GM18508 (cell line): Measurements from ENCODE around the gene GPR156.

Experiments used
- ATAC-seq: cut with Tn5 transposase; IDR thresholded peaks from one replicate; pipeline ENCODE4 v1.9.1; 2021; ENCODE audit warnings: moderate number of reproducible peaks; ENCODE audit not compliant: insufficient read depth, unreplicated experiment

GPR156 gene

GRCh38 chr3:120200493-120201235 is 84.4 kb downstream of the GPR156 start:
- ATAC-seq, result no peak

DNA sequence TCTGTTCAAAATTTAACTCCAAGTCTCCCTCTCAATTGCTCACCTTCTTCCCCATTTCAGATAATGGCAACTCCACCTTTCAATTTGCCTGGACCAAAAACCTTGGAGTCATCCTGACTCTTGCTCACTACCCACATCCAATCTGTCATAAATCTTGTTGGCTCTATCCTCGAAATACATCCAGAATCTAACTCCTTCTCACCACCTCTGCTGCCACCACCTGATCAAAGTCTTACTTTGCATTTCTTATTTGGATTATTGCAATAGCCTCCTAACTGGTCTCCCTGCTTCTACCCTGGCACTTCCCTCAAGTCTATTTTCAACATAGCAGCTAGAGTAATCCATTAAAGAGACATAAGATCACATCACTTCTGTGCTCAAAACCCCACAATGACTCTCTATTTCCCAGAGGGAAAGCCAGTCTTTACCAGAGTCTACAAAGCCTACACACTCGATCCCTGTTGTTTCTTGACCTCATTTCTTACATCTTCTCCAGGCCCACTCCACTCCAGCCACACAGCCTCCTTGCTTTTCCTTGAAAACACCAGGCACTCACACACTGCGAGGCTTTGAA is 86.6 kb downstream of the GPR156 start:
- no peak for ATAC-seq

GRCh38 chr3:120196812-120197211 is 88.2 kb downstream of the GPR156 start:
- no peak for ATAC-seq

DNA sequence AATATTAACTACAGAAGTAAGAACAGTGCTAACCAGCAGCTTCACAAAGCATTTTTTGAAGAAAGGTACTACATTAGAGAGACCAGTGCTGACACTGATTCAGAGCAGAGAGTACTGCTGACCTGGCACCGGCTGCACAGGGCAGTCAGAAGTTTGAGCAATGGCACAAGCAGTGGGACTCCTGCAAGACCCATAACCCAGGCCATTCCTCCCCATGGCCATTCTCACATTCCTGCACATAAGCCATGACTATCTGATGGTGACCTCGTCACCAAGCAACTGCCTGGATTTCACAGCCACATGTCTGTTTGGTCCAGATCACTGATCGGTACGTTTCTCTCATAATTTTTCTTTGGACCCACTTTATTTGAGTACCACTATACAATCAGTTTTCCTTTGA is 88.7 kb downstream of the GPR156 start:
- no peak for ATAC-seq

DNA sequence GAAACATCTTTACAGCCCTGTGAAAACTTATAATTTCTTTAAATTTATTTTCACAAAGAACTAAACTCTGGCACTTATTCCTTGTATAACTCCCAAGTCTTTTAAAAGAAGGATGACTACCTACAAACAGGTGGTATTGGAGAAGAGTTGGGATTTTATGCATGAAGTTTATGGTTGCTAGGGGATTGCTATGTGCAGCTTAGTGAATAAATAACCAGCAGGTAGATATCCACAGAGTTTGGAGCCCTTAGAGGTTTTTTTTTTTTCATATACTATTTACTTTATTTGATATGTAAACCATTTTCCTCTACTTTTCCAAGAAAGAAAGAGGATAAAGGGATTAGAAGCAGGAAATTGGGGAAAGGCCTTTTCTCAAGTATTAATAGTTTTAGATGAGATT is 91.5 kb downstream of the GPR156 start:
- ATAC-seq, result no peak

- ATAC-seq, result no peak
These were observed 92.4 kb downstream of the GPR156 start for GRCh38 chr3:120192579-120192978.

DNA sequence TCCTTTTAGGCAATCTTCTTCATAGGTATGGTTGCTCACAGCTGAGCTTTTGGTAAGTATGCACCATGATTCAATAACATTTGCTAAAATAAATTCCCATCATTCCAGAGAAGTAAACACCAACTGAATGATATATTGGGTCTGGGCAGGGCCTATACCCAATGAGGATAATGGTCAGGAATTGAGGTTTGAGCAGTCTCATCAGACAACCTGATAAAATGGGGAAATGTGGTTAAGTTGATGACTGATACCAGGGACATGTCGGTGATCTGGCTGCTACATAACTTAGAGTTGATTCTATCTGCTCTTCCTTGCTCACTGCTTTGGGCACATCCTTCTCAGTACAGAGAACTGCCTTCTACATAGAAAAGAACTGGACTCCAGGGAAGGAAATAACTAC is 92.9 kb downstream of the GPR156 start:
- no peak for ATAC-seq

DNA sequence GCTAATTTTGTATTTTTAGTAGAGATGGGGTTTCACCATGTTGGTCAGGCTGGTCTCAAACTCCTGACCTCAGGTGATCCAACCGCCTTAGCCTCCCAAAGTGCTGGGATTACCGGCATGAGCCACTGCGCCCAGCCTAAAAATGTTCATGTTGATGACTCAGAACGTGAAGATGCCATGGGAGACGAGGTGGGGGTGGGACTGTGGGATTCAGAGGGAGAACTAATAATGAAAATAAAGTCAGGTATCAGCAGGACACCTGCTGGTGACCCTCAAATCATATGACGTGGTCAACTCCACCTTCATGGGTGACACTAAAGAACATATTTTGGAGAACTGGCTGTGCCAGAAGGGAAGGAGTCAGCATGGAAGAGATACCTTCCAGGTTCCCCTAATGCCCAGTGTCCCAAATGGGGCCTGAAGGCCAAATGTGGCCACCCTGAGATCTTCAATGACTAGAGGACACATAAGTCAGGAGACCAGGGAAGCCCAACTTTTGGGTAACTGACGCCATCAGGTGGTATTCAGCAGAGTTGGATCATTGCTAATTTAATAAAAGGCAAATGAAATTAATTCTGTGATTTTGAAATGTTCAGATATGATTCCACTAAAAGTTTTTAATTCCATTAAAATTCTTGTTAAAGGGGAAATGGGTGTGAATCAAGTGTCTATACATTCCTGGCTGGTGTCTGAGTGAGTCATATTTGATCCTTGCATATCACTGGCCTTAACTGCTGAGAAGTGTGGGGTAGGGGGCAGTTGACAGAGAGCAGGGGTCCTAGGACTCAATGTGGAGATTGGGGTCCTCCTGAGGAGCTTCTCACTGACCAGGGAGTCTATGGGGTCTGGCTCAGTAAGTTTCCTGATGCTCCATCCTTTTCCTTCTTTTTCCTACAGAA is 102.2 kb downstream of the GPR156 start:
- ATAC-seq, result no peak

DNA sequence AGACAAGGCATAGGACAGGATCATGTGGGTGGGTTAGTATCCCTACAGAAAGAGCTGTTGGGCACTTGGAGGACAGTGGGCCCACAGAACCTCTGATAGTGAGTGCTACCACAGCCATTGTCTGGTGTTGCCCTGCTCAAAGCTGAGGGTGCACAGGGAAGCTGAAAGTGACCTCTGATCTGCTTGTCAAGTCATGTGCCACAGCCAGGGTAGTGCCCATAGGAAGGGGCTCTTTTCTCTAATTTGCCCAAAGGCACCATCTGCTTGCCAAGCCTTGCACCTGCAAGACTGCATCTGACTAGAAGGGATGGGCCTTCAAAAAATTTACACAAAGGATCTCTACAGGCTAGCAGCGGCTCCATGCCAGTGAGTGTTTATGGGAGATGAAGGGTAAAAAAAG is 103.4 kb downstream of the GPR156 start:
- no peak for ATAC-seq

DNA sequence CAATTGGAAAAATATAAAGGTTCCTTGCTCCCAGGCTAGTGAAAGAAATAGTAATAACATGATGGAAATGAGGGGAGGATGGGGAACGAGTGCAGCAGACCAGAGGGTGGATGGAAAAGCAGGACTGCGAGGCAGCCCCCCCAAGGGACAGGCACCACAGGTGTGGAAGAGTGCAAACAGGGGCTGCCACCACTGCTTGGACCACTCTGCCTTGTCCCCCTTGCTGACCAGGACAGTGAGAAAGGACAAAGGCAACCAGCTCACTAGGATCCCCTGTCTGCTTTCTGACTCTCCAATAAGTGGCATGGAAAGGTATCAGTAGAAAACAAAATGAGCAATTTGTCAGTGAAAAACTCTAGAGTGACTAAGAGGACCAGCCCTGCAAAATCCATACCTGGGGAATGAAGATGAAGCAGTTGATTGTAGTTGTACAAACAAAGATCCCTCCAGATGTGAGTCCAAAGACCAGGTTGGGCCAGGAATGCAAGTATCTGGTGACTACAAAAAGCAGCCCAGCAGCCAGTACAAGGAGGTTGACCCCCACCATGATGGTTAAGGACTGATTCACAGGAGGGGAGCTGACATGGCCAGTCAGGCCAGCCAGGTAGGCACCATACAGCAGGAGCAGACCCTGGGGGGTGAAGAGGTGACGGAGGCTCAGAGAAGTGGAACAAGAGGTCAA is 104.2 kb downstream of the GPR156 start:
- ATAC-seq, result no peak

GRCh38 chr3:120177707-120178306 is 107.2 kb downstream of the GPR156 start:
- no peak for ATAC-seq

- no peak for ATAC-seq
These were observed 107.9 kb downstream of the GPR156 start for GRCh38 chr3:120177151-120177550.

GRCh38 chr3:120174811-120175539 is 110.0 kb downstream of the GPR156 start:
- no peak for ATAC-seq

- no peak for ATAC-seq
These were observed 111.9 kb downstream of the GPR156 start for GRCh38 chr3:120173056-120173675.

GRCh38 chr3:120172070-120172469 is 113.0 kb downstream of the GPR156 start:
- no peak for ATAC-seq

DNA sequence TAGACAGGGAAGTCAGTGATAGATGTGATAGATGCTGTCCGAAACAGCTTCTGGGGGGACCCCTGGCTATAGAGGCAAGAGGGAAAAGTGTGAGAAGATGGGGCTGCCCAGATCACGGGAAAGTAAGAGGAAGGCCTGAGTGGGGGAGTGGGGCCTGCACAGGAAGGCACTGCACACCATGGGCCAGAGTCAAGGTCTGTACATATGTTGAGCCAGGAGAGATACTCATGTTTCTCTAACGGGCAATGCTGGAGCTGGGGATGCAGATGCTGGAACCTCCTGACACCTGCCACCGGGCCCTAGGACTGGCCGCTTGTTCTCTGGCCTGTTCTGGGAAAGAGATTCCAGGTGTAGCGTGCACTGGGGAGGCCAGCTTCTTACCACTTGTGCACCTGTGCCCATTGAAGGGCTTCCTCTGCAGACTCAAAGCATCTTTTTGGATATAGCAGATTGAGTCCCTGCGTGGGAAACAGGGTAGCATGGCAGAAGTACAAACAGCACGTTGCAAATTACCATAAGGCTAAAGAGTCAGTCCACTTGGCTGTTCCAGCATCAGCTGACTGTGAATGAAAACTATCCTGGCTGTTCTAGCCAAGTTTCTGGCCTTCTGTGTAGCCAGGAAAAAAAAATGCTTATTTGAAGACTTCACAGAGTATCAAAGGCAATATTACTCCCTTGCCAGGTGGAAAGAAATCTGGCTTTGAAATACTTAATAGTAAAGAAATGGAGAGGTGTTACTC is 113.7 kb downstream of the GPR156 start:
- ATAC-seq, result no peak

GRCh38 chr3:120170223-120170622 is 114.8 kb downstream of the GPR156 start:
- no peak for ATAC-seq

DNA sequence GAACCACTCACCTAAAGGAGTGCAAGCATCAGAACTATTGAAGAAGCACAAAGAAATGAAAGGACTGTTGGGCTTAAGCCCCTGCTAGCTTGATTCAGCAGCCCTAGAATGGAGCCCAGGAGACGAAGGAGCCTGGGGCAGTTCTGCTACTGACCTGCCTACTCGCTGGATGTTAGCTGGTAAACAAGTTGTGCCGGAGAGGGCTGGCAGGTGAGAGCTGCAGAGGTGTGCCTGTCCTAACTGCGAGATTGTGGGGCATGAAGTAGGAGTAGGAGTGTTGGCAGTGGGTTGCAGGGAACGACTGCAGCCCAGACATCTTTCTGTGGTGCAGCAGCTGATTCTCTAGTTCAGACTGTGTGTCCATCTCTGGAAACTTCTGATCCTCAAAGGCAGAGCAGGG is 115.6 kb downstream of the GPR156 start:
- ATAC-seq, result no peak

DNA sequence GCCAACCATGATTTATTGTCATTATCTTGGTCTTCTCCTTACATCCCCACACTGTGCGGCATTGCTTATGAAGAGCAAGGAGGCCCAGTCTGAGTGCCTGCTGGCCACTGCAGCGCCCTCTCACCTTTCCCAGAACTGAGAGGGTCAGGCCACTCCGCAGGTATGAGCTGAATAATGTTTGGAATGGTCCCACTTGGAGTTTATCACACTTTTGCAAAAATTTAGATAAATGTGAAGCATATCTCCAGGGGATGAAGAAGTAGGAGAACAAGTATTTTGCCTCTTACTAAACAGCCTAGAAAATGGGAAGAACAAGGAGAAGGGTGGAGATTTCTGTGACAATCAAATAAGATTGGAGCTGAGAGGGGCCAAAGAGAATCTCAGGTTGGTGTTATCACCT is 116.4 kb downstream of the GPR156 start:
- no peak for ATAC-seq
